ENCODE measurements around the gene INPP5D.

Gene INPP5D

GRCh38 chr2:233117811-233118647 lies 57.9 kb downstream of the INPP5D start:
- no peaks in the 10 kb centered on the region for H3K4me1 ChIP-seq (ENCODE audit: low read length)
- peaks cover 87% of the 10 kb centered on the region for H3K79me2 ChIP-seq (ENCODE audit: low read length)
- no peak overlapping the region for H3K27ac ChIP-seq (ENCODE audit: low read length)
- no peak for TF ChIP-seq CTCF (IDR thresholded peaks at IDR 0.05; ENCODE audit: low read depth, low read length)
- no peak for TF ChIP-seq EZH2phosphoT487 (IDR thresholded peaks at IDR 0.05; ENCODE audit: low read depth)
- H3K4me3 ChIP-seq (ENCODE audit: low read length) = no peak overlapping the region
- H2AFZ ChIP-seq (ENCODE audit: low read depth, low read length) = no peak overlapping the region
- H3K36me3 ChIP-seq (replicated peaks; ENCODE audit: low read depth, low read length) = peaks cover 45% of the 10 kb centered on the region
- H3K9me3 ChIP-seq (ENCODE audit: insufficient read depth, low read length) = no peaks in the 10 kb centered on the region
- H3K9ac ChIP-seq (ENCODE audit: low read length) = no peak overlapping the region
- peaks cover 19% of the 10 kb centered on the region for H4K20me1 ChIP-seq (ENCODE audit: insufficient read depth, low read length)
- no peak overlapping the region for H3K4me2 ChIP-seq (ENCODE audit: low read length)
- no peaks in the 10 kb centered on the region for H3K27me3 ChIP-seq (ENCODE audit: low read depth, low read length)

- Histone ChIP-seq H3K36me3 (replicated peaks; ENCODE audit: low read depth, low read length) (peaks cover 47% of the 10 kb centered on the region), H3K9ac (ENCODE audit: low read length) (no peak overlapping the region), H4K20me1 (ENCODE audit: insufficient read depth, low read length) (peaks cover 14% of the 10 kb centered on the region), H3K4me2 (ENCODE audit: low read length) (no peak overlapping the region), H3K9me3 (ENCODE audit: insufficient read depth, low read length) (no peaks in the 10 kb centered on the region), H3K27ac (ENCODE audit: low read length) (no peak overlapping the region), H3K4me3 (ENCODE audit: low read length) (no peak overlapping the region), H3K27me3 (ENCODE audit: low read depth, low read length) (no peaks in the 10 kb centered on the region), H3K4me1 (ENCODE audit: low read length) (peaks cover 4% of the 10 kb centered on the region; the same call in 1 of the 2 replicates), H2AFZ (ENCODE audit: low read depth, low read length) (no peak overlapping the region), H3K79me2 (ENCODE audit: low read length) (peaks cover 85% of the 10 kb centered on the region)
- TF ChIP-seq EZH2phosphoT487 (IDR thresholded peaks at IDR 0.05; ENCODE audit: low read depth) = no peak
- TF ChIP-seq CTCF (IDR thresholded peaks at IDR 0.05; ENCODE audit: low read depth, low read length) = no peak
Observed at GRCh38 chr2:233118648-233119000, 58.5 kb downstream of the INPP5D start.

GRCh38 chr2:233119123-233119522 lies 59.0 kb downstream of the INPP5D start:
- Histone ChIP-seq H3K9me3 (ENCODE audit: insufficient read depth, low read length) (no peaks in the 10 kb centered on the region), H3K4me3 (ENCODE audit: low read length) (no peak overlapping the region), H3K4me2 (ENCODE audit: low read length) (no peak overlapping the region), H3K9ac (ENCODE audit: low read length) (no peak overlapping the region), H3K4me1 (ENCODE audit: low read length) (peaks cover 9% of the 10 kb centered on the region), H3K79me2 (ENCODE audit: low read length) (peaks cover 83% of the 10 kb centered on the region), H3K36me3 (replicated peaks; ENCODE audit: low read depth, low read length) (peaks cover 47% of the 10 kb centered on the region), H2AFZ (ENCODE audit: low read depth, low read length) (no peak overlapping the region), H3K27ac (ENCODE audit: low read length) (no peak overlapping the region), H3K27me3 (ENCODE audit: low read depth, low read length) (no peaks in the 10 kb centered on the region), H4K20me1 (ENCODE audit: insufficient read depth, low read length) (peaks cover 13% of the 10 kb centered on the region)
- no peak for TF ChIP-seq EZH2phosphoT487 (IDR thresholded peaks at IDR 0.05; ENCODE audit: low read depth)
- no peak for TF ChIP-seq CTCF (IDR thresholded peaks at IDR 0.05; ENCODE audit: low read depth, low read length)

- TF ChIP-seq EZH2phosphoT487 (IDR thresholded peaks at IDR 0.05; ENCODE audit: low read depth) (no peak), CTCF (IDR thresholded peaks at IDR 0.05; ENCODE audit: low read depth, low read length) (no peak)
- Histone ChIP-seq H3K27ac (ENCODE audit: low read length) (no peak overlapping the region), H3K9me3 (ENCODE audit: insufficient read depth, low read length) (no peaks in the 10 kb centered on the region), H3K4me3 (ENCODE audit: low read length) (no peak overlapping the region), H3K79me2 (ENCODE audit: low read length) (peaks cover 82% of the 10 kb centered on the region), H2AFZ (ENCODE audit: low read depth, low read length) (no peak overlapping the region), H3K9ac (ENCODE audit: low read length) (no peak overlapping the region), H4K20me1 (ENCODE audit: insufficient read depth, low read length) (peaks cover 13% of the 10 kb centered on the region), H3K4me1 (ENCODE audit: low read length) (peaks cover 16% of the 10 kb centered on the region), H3K36me3 (replicated peaks; ENCODE audit: low read depth, low read length) (peaks cover 47% of the 10 kb centered on the region), H3K27me3 (ENCODE audit: low read depth, low read length) (no peaks in the 10 kb centered on the region), H3K4me2 (ENCODE audit: low read length) (no peak overlapping the region)
Observed at GRCh38 chr2:233119806-233120205, 59.7 kb downstream of the INPP5D start.

Data from OCI-LY3 (cell line).